Measurements from ENCODE around the gene SPOP. TPM values are rescaled to one million over a fixed set of nuclear protein-coding genes. Genes with fewer than 3 reads are reported as not detected.

Gene SPOP
- total RNA-seq, 4 donors from 2014 or later, result 44.5 to 91.5 (median 65.5) TPM

GRCh38 chr17:49633250-49633649, 44.6 kb downstream of the SPOP start:
- TF ChIP-seq CTCF (IDR thresholded peaks at IDR 0.05; ENCODE audit: low read depth), result no peak

GRCh38 chr17:49632201-49632600, 45.7 kb downstream of the SPOP start:
- TF ChIP-seq CTCF (IDR thresholded peaks at IDR 0.05; ENCODE audit: low read depth), result no peak

- no peak for TF ChIP-seq CTCF (IDR thresholded peaks at IDR 0.05; ENCODE audit: low read depth)
These were observed 46.4 kb downstream of the SPOP start for GRCh38 chr17:49631496-49631895.

GRCh38 chr17:49630113-49630900, 47.6 kb downstream of the SPOP start:
- no peak for TF ChIP-seq CTCF (IDR thresholded peaks at IDR 0.05; ENCODE audit: low read depth)

- TF ChIP-seq CTCF (IDR thresholded peaks at IDR 0.05; ENCODE audit: low read depth), result no peak
These were observed 48.5 kb downstream of the SPOP start for GRCh38 chr17:49629447-49629846.

GRCh38 chr17:49624896-49625295, 53.0 kb downstream of the SPOP start:
- no peak for TF ChIP-seq CTCF (IDR thresholded peaks at IDR 0.05; ENCODE audit: low read depth)

GRCh38 chr17:49621946-49622529, 55.9 kb downstream of the SPOP start:
- no peak for TF ChIP-seq CTCF (IDR thresholded peaks at IDR 0.05; ENCODE audit: low read depth)
